ENCODE results near the gene CYP2J2. TPM values are rescaled to one million over a fixed set of nuclear protein-coding genes. Genes with fewer than 3 reads are reported as not detected.
"Not testable (repeated sequence)": the region's sequence is repeated elsewhere in the genome, so short reads cannot be mapped to it uniquely, and the experiment has no call there.

CYP2J2 gene
- total RNA-seq, 4 donors from 2014 or later, result 5.5 to 19.6 (median 6.6) TPM

- H3K27ac ChIP-seq, result no peak overlapping the region
- peaks cover 0 to 19% (median 0%) of the 10 kb centered on the region in 3 donors for H3K4me1 ChIP-seq
- TF ChIP-seq POLR2A (IDR thresholded peaks at IDR 0.05) (no peak), CTCF (IDR thresholded peaks at IDR 0.05) (no peak)
- no peak for DNase-seq
- intact Hi-C loops (cut with DNase I), result no loop called here
- H3K27me3 ChIP-seq, result no peaks in the 10 kb centered on the region
- H3K4me3 ChIP-seq, result no peak overlapping the region
- 88 to 100% methylated on average over 2 of the region's 2 CpGs for WGBS, 2 donors
- no peaks in the 10 kb centered on the region for H3K9me3 ChIP-seq
- H3K36me3 ChIP-seq, result no peaks in the 10 kb centered on the region
Measured at GRCh38 chr1:59917785-59918180, 8.8 kb downstream of the CYP2J2 start.

- Histone ChIP-seq H3K36me3 (peaks cover 0 to 2% (median 0%) of the 10 kb centered on the region in 3 donors), H3K4me3 (no peak overlapping the region), H3K27me3 (no peaks in the 10 kb centered on the region), H3K4me1 (peaks cover 0 to 14% (median 0%) of the 10 kb centered on the region in 3 donors), H3K27ac (no peak overlapping the region), H3K9me3 (no peaks in the 10 kb centered on the region)
- 74 to 83% methylated on average over 10 of the region's 10 CpGs for WGBS, 2 donors
- intact Hi-C loops (cut with DNase I), result no loop called here
- no peak for DNase-seq
- TF ChIP-seq CTCF (IDR thresholded peaks at IDR 0.05) (no peak), POLR2A (IDR thresholded peaks at IDR 0.05) (no peak)
Measured at GRCh38 chr1:59917026-59917784, 9.4 kb downstream of the CYP2J2 start.

- no peak for DNase-seq
- Histone ChIP-seq H3K27ac (no peak overlapping the region), H3K4me3 (no peak overlapping the region), H3K4me1 (no peaks in the 10 kb centered on the region), H3K27me3 (no peaks in the 10 kb centered on the region), H3K9me3 (no peaks in the 10 kb centered on the region), H3K36me3 (peaks cover 0 to 10% (median 0%) of the 10 kb centered on the region in 3 donors)
- intact Hi-C loops (cut with DNase I), result no loop called here
- TF ChIP-seq CTCF (IDR thresholded peaks at IDR 0.05), result no peak
- no peak for TF ChIP-seq POLR2A (IDR thresholded peaks at IDR 0.05)
- 50 to 85% methylated on average over 1 of the region's 1 CpG for WGBS, 2 donors
Measured at GRCh38 chr1:59915516-59915915, 11.1 kb downstream of the CYP2J2 start.

- H3K9me3 ChIP-seq; intact Hi-C loops (cut with DNase I); H3K27me3 ChIP-seq; H3K27ac ChIP-seq; H3K4me1 ChIP-seq; H3K4me3 ChIP-seq; DNase-seq: not testable (repeated sequence)
- H3K36me3 ChIP-seq, result peaks cover 0 to 11% (median 0%) of the 10 kb centered on the region in 3 donors
- WGBS, 2 donors, result 82 to 88% methylated on average over 7 of the region's 7 CpGs
Measured at GRCh38 chr1:59914791-59915286, 11.7 kb downstream of the CYP2J2 start.

GRCh38 chr1:59908682-59909081 lies 17.9 kb downstream of the CYP2J2 start:
- 92 to 100% methylated on average over 2 of the region's 2 CpGs for WGBS, 2 donors
- Histone ChIP-seq H3K36me3 (peaks cover 0 to 43% (median 0%) of the 10 kb centered on the region in 3 donors), H3K27me3 (no peaks in the 10 kb centered on the region), H3K4me1 (no peaks in the 10 kb centered on the region), H3K27ac (no peak overlapping the region), H3K9me3 (no peaks in the 10 kb centered on the region), H3K4me3 (no peak overlapping the region)
- no peak for DNase-seq
- intact Hi-C loops (cut with DNase I), result no loop called here
- no peak for TF ChIP-seq POLR2A (IDR thresholded peaks at IDR 0.05)
- TF ChIP-seq CTCF (IDR thresholded peaks at IDR 0.05), result no peak
